Measurements from ENCODE around the gene TIAM1.

DNA sequence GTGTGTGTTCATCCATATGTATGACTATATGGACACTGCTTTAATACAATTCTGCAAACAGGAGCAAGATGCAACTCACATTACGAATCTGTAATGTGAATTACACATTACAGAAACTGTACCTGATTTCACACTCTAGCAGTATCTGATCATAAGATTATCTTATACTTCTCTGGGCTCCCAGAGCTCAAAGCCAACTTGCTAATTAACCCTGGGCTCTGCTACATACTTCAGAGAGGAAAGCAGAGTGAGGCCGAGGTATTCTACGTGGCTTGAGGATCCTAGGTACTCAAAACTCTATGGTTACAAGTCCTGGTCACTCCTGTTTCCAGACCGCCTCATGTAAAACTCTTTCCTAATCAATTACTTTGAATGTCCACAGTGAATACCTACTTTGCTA lies 156.6 kb downstream of the TIAM1 start:
- TF ChIP-seq CTCF (IDR thresholded peaks at IDR 0.05; ENCODE audit: low read depth, low read length), result no peak
- no peak for TF ChIP-seq EZH2phosphoT487 (IDR thresholded peaks at IDR 0.05; ENCODE audit: low read depth)

Measured in OCI-LY3 (cell line).